GM18520 (cell line): ENCODE measurements around the gene EXT2.

Source experiments
- ATAC-seq: cut with Tn5 transposase; IDR thresholded peaks from one replicate; pipeline ENCODE4 v1.9.1; 2021; ENCODE audit not compliant: unreplicated experiment

EXT2 gene

DNA sequence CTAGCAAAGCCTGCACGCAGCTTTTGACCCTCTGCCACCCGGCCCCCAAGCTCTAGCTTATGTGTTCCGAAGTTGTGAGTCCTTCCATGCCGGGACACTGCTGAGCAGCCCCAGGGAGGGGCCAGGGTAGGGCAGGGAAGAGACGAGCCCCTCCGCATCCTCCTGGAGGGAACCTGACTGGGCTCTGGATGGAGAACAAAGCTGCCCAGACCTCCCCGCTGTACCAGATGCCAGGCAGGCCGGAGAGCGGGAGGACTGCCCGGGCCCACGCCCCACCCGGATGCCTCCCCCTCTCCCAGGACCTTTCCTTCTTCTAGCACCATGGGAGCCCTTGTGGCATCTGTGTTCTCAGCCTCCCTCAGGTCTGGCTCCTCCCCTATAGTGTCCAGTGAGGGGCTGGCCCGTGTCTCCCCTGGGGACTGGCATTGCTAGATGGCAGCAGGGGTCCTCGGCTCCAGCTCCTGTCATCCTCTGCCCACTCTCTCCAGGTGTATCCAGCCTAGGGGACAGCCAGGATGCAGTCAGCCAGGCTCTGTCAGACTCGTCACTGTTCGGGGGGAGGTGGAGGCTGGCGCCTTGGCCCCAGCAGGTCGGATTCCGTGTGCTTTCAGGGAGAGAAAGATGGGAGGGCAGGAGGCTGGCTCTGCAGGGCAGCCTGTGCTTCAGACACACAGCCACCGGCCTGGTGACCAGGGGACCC is 168.4 kb downstream of the EXT2 start:
- no peak for ATAC-seq

DNA sequence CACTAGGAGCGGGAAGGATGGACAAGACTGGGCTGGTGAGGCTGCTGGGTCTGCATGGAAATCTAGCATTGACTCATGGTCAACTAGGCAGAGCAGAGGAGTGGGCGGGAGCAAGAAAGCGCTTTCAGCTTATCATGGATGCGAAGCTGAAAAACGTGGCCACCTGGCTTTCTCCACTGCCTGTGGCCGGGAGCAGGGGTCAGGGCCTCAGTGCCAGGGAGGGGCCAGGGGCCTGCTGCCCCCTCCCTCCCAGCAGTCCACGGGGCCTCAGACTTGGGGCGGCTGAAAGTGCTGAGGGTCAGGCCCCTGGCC is 168.9 kb downstream of the EXT2 start:
- ATAC-seq: no peak

DNA sequence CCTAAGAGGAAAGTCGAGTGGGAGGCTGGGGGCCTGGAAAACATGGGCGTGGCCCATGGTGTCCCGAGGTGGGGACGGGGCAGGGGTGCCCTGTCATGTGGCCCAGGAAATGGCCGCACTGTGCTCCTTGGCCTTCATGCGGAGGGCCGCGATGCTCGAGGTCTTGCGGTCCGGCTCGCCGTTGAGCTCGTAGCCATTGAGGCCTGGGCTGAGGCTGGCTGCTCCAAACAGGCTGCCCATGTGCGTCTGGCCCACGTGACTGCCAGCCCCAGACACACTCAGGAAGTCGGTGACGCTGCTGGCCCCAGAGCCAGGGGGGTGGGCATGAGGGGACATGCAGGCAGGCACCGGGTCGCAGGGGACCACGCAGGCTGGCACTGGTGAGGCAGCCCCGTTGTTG is 169.3 kb downstream of the EXT2 start:
- ATAC-seq: no peak

DNA sequence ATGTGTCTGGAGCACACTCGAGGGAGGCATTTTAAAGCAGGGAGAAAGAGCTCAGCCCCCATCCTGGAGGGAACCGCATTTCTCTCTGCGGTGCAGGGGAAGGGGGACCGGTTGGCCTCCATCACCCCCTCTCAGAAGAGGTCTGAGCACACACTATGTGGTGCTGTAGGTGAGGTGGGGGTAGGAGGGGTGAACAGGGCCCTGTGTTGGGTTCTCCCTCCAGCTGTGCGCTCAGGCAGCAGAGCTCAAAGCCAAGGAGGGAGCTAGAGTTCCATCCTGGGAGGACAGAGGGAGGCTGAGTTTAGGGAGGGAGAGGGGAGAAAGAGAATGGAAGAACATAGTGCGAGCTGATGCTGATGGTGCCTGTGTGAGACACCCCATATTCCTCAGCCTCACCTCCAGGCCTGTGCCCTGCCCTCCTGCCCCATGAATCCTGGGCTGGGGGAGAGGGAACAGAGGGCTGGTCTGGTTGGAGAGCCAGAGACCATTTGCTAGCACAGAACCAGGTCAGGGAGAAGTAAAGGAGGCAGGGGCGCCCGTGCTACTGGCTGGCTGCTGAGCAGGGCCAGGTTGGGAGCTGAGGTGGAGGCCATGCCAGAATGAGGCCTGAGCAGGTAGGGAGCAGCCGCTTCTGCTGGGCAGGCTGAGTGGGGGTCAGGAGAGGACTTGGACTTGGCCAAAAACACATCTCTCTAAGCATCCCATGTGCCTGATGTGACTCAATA is 170.7 kb downstream of the EXT2 start:
- ATAC-seq: no peak

DNA sequence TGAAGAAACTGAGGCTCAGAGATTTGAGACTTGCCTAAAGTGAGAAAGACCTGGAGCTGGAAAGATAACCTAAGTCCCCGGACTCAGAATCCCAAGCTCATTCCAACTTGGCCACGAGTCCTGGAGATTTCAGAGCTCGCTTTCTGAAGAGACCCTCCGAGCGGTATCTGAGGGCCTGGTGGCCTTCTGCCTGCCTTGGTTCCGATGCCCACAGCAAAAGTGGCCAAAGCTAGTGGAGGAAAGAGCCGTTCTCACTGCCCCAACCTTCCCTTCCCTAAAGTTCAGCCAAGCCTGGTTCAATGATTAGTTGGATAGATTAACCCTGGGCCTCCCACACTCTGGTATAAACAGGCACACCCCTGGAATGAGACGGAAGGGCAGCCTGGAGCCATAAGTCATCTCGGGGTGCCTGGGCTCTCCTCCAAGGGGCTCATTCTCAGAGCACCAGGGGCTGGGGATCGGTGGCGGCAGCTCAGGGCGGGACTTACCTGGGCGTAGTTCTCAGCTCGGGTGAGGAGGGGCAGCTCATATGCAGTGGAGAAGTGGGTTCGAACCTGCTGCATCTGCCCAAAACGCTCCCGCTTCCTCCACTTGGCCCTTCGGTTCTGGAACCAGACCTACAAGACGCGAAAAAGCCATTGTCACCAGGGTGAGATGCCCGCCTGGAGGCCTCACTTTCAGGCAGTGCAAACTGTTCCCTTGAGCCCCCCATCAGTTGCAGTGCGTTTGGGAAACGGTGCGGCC is 171.7 kb downstream of the EXT2 start:
- no peak for ATAC-seq

DNA sequence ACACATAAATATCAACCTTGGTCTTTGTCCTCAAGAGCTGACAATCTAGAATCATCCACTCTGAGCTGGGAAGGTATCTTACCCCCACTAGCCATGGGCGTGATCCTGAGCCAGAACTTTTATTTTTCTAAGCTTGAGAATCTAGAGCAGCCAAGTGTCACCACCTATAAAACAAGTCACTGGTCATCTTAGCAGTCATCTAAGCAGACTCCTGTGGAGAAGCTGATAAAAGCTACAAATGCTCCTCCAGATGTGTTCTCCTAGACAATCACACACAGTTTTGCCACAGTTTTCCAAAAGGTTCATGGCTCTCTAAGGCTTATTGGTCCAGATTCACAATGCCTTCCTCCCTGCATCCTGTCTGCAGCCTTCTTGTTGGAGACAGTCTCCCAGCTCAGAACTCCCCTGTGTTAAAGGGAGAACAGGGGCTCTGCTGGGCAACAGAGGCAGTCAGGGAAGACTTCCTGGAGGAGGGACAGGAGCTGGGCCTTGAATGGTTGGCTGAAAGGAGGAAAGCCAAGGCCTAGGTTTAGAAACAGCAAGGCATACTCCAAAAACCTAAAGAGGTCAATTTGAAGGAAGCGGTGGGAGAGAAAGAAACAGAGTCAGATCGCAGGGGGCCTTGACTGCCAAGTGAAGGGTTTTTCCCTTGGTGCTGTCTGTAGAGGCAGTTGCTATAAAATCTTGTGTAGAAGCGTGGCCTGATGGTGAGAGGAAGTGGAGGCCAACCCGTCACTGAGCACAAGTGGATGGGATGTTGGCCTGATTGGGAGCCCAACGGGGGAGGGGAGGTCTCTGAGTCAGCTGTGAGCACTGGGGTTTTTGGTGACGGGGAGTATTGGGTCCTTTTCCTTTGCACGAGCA is 172.5 kb downstream of the EXT2 start:
- ATAC-seq: no peak

DNA sequence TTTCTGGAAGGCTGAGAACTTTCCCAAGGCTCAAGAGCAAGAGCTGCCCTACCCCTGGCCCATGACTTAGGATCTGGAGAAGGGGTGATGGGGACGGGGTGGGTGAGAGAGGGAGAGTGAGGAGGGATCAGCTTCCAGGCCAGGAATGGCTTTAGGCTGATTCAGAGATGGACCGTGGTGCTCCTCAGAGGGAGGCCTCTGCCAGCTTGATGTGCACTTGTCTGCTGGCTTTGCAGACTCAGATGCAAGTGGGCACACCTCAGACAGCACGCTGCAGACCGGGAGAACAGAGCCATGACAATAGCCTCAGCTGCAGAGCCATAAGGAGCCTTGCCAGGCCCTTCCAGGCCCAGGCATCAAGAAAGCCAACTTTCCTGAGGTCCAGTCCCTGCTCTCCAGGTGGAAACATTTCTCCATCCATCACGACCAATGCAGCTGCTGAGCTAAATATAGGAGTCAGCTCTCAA is 173.2 kb downstream of the EXT2 start:
- no peak for ATAC-seq

DNA sequence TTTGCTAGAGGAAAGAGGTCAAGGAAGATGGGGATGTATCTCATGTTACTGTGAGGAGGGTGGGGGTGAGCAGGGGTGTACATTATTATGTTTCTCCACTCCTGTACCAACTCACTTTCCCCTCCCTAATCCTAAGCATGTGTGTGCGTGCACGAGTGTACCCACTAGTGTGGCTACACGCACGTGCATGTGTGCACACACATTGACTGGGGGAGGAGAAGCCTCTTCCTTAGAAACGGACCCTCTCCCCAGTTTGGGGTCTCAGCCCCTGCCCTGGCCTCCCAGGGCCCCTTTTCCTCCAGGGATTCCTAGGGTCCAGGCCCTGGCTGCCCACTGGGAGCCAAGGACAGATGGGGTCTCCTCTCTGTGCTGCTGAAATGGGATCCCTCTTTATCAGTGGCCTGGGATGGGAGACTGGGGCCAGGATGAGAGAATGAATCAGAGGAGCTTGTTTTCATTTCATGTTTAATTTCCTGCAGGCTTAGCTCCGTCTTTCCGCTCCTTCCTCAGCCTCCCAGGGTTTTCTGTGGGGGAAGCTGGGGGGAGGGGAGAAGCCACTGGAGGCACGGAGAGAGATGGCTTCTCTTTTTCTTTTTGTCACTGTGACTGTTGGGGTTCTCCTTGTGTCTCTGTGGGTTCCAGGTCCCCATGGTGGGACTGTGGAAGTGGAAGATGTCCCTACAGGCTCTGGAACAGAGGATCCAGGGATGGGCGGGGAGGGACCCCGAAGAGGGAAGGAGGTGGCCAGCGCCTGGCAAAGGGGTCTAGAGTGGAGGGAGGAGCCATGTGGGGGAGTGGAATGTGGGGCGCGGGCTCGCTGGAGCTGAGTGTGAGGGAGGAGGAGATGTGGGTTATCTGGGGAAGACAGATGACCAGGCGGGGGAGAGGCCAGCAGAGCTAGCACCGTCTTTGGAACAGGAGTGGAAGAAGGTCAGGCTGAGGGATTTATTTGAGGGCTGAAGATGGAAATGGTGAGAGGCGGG is 174.2 kb downstream of the EXT2 start:
- ATAC-seq: no peak

DNA sequence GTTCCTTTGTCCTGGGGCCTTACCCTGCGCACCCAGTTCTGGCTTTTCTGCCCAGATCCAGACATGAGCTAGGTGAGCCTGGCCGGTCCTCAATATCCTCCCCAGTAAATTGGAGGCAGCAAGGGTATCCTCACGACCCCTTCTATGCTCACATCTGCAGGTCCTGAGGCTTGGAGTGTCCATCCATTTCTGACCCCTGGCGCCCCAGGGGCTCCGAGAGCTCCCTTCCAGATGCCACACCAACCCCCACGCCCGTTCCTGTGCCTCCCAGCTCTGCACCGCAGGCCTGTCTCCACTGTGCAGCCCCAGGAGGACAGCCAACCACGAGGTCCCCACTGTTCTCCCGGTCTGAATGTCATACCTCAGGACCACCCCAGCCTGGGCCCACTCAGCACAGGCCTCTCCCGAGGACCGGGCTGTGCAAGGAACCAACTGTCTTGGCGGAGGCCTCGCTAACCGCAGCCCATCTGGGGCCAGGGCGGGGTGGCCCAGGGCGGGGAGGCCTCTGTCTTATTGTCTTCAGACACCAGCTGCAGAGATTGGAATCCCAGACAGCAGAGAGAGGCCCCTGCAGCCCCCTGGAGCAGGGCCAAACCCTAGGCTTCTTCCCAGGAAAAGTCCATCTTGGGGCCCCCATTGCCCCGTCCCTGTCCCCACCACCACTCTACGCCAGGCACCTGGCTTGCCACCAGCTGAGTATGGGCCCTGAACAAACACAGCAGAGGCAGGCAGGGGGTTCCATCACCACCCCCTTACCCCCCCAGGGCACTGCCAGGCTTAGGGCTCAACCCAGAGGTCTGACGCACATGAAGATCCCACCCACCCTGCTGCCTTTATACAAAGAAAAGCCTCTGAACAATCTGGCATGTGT is 175.2 kb downstream of the EXT2 start:
- no peak for ATAC-seq

DNA sequence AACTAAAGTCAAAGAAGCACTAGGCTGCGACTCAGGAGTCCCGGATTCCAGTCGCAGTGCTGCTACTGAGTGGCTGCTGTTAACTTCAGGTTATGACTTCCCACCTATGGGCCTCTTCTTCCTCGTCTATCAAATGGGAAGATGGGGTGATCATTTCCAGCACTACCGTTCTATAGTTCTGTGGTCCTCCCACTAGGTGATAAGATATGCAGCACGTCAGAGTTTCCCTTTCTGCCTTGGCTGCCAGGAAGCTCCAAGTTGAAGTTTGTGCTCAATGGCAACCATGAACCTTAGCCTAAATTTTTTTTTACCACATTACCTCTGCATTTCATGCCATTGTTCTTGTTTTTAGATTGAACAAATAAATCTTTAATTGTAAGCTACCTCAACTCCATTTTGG is 175.8 kb downstream of the EXT2 start:
- ATAC-seq: no peak

DNA sequence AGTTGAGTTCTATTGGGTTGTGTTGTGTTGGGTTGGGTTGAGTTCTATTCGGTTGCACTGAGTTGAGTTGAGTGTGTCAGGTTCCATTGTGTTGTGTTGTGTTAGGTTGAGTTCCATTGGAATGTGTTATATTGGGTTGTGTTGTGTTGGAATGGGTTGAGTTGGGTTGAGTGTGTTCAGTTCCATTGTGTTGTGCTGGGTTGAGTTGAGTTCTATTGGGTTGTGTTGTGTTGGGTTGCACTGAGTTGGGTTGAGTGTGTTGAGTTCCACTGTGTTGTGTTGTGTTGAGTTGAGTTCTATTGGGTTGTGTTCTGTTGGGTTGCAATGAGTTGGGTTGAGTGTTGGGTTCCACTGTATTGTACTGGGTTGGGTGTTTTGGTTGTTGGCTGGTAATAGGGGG is 178.9 kb downstream of the EXT2 start:
- no peak for ATAC-seq

DNA sequence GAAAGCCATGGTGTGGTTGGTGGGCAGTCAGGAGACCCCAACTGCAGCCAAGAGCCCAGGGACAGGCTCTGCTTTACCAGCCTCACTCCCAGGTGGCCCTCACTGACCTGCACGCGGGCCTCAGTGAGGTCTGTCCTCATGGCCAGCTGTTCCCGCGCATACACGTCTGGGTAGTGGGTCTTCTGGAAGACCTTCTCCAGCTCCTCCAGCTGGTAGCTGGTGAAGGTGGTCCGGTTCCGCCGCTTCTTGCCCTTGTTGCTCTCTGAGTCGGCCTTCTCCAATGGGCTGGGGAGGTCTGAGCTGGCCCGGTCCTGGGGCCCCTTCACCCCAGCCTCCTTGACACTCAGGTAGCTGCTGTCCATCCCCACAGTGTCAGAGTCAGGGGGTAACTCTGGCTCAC is 179.8 kb downstream of the EXT2 start:
- ATAC-seq: no peak

DNA sequence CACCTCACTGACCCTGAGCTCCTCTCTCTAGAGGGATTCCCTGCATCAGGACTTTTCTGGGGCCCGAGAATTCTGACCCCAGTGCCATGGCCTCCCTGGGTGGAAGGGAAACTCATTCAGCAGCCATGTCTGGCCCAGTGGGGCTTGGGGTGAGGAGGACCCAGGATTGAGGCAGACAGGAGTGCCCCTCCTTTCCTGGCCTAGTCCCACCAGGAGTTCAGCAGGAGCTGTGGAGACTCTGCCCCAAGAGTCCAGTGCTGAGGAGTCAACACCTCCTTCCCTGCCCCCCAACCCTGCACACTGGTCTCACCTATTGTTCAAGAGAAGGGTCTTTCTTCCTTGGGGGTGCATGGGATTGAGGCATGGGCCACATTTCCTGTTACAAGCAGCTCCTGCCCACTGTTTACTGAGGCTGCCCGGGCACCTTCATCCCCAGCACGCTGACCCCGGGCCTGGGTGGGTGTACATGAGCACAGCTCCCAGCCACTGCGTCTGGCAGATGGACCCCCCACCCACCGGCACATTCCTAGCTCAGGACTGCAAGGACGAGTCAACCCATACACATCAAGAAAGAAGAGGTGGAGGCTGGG is 180.6 kb downstream of the EXT2 start:
- ATAC-seq: no peak

DNA sequence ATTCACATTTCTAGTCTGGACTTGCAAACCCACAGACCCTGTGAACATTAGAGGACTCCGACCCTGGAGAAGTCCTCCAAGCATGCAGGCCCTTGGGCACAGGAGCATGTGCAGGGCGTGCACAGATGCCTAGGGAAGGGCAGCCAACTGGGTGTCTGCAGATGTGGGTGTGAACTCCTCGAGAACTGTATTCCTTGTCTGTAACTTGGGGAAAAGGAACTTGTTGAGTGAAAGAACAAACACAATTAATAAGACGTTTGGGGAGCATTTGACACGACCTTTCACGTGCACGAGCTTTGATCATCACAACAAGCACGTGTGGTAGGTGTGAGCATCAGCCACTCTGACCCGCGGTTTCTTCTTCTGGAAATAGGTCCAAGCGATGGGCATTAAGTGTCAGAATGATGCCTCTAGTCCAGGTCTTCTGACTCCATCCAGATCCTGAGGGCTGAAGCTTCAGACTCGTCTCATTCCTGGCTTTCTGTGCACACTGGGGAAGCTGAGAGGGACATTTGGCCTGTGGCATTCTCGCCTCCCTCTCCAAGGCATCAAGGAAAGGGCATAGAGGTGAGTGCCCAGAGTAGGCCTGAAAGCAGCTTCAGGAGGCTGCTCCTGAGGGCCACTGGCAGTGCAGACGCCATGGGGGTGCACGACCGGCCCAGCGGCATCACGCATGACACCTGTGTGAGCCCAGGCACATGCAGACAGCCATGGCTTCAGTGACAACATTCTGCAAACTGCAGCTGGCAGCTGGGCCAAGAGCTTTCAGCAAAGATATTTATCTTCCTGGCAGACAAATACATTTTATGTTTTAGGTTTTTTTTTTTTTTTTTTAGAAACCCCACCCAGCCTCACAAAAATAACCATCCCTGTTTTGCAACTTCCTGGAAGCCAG is 182.0 kb downstream of the EXT2 start:
- no peak for ATAC-seq

DNA sequence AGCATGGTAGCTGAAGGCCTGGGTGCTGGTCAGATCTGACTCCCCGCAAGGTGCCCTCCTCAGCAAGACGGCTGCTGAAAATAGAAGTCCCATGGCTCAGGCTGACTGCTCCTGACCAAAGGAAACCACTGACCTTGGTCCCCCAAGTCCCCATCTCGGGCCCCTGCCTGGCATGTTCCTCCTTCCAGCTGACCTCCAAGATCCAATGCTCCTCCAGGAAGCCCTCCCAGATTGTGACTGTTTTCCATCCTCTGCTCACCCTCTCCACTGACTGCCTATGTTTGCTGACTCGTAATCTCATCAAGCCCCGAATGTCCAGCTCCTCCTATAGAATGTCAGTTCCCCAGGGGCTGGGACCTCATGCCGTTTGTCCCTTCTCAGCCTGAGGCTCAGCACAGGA is 184.0 kb downstream of the EXT2 start:
- no peak for ATAC-seq

DNA sequence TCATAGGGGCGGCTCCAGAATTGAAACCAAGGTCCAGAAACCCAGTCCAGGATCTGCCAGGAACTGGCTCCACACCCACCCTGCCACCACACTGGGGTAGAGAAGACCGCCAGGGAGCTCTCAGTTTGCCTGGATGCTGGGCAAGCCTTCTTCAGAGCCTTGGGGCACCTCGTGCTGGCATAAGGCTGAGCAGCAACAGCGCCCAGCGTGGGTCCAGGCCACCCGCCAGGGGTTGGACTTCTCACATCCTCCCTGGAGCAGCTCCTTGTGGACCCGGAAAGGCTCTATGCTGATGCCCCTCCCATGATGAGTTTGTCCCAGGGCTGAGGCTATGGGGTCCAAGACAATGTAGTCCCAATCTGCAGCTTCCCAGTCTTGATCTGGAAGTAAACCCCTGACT is 184.8 kb downstream of the EXT2 start:
- ATAC-seq: no peak

DNA sequence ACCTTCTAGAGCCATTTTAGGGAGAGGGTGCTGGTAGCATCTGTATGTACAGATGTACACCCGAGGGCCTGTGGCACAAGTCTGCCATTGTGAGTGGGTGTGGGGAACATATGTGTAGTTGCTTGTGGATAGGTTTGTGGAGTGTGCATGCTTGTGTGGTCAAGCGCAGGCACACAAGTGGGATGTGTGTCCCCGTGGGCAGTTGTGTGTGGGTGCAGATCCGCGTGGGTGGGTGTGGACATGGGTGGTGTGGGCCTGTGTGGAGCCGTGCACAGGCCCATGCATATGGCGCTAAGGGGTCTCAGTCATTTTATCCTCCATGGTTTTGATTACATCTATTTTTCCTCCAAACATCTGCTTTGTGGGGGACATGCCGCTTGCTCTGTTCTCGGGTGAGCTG is 185.7 kb downstream of the EXT2 start:
- ATAC-seq: no peak

DNA sequence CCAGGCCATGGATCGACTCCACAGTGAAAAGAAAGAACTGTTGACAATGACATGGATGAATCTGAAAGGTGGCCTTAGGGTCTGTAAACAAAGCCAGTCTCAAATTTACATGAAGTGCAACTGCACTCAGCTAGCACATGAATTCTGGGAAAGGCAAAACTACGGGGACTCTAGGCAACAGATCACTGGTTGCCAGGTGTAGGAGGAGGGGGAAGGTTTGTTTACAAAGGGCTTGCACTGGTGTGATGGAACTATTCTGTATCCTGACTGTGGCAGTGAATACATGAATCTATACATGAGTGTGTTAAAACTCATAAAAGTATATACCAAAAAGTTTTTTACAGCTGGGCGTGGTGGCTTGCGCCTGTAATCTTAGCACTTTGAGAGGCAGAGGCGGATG is 187.1 kb downstream of the EXT2 start:
- no peak for ATAC-seq
